ENCODE results near the gene MARCHF9. TPM values are rescaled to one million over a fixed set of nuclear protein-coding genes. Genes with fewer than 3 reads are reported as not detected.

The MARCHF9 gene
- total RNA-seq, 1 experiment from 2014 or later: 21.8 TPM

DNA sequence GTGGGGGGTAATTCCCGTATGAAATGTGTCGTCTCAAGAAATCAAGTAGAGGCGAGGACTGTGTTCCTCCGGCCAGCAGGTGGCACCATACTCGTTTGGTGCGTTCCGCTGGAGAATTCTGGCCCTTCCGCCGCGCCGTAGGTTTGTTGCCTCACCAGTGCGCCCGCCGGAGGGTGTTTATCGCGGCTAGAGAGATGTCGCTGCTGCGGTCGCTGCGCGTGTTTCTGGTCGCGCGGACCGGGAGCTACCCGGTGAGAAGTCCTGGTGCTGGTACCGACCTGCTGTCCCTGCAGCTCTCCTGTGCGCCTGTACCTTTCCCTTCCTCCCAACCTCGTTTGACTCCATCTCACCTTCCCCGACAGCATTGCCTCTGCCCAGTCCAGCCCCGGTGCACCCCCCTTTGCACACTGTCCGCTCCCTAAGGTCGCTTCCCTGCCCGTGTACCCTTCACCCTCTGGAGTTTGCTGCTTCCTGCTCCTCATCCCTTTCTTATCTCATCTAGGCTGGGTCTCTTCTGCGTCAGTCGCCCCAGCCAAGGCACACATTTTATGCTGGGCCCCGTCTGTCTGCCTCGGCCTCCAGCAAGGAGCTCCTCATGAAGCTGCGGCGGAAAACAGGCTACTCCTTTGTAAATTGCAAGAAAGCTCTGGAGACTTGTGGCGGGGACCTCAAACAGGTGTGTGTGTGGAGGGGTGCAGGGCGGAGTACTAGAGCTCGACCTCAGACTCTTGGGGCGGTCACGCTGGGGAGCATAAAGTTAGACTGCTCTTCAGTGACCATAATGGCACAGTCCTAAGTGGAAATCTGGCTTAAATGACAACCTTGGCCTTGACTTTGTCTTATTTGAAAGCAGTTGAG is 27.9 kb downstream of the MARCHF9 start, which contains the start of gene TSFM:
Gene TSFM, plus strand, starts transcription at position 180 of the 858 bp plus-strand sequence. Its CDS starts 15 bp downstream, at position 195.
- Histone ChIP-seq H3K27me3 (ENCODE audit: insufficient read depth, low read length) (no peaks in the 10 kb centered on the region), H2AFZ (ENCODE audit: low read depth, low read length, poor library complexity, severe bottlenecking) (no peak within 1 kb of the TSS), H3K4me3 (replicated peaks in 1 of 2; ENCODE audit: low read depth in 1 of 2, low read length in 2 of 2) (peak within 1 kb of the TSS; percentile 98 to 100), H3K9me3 (ENCODE audit: control insufficient read depth in 1 of 2, insufficient read depth in 1 of 2, low read depth in 1 of 2, low read length in 2 of 2) (no peaks in the 10 kb centered on the region), H3K36me3 (ENCODE audit: control insufficient read depth in 1 of 2, insufficient read depth in 2 of 2, low read length in 2 of 2) (peaks cover 17 to 25% of the 10 kb centered on the region in 2 experiments; a peak in 3 of 4 replicates), H3K79me2 (ENCODE audit: insufficient read depth, low read length) (peaks cover 47% of the 10 kb centered on the region), H3K9me2 (ENCODE audit: insufficient read depth) (no peaks in the 10 kb centered on the region), H4K20me1 (ENCODE audit: insufficient read depth) (no peaks in the 10 kb centered on the region), H3K27ac (ENCODE audit: low read depth, low read length) (peak within 1 kb of the TSS; percentile 53), H3K9ac (ENCODE audit: low read length) (peak within 1 kb of the TSS; percentile 91), H3K4me1 (ENCODE audit: control insufficient read depth in 1 of 2, insufficient read depth in 2 of 2, low read length in 2 of 2) (peaks cover 6 to 10% of the 10 kb centered on the region in 2 experiments), H3K4me2 (ENCODE audit: low read length) (peak within 1 kb of the TSS; percentile 74)
- peak; percentile 89 for DNase-seq (ENCODE audit: low read depth, low spot score)
- ChIA-PET RAD21 (ENCODE audit: low non-redundant PET in 1 of 2, low total read pairs in 2 of 2, uncharacterized antibody in 2 of 2, unreplicated experiment in 2 of 2) (interaction anchor here in 1 of 2 experiments (0.7 kb wide), 1 partner anchor 11 kb away, joined by 3 read pairs; the partner anchor contains the start of genes EEF1AKMT3 and METTL1), POLR2A (interaction anchor here (0.7 to 1.2 kb wide), 3 partner anchors 11 to 30 kb away, joined by 3 to 6 read pairs (median 3); partner anchors contain the start of genes EEF1AKMT3 and METTL1), CTCF (interaction anchor here (0.9 to 1.1 kb wide), 4 partner anchors 10 to 23 kb away, joined by 3 to 5 read pairs (median 4); partner anchors contain the start of genes EEF1AKMT3 and METTL1)
- intact Hi-C loops (cut with micrococcal nuclease): loop anchor here (1.0 kb wide), 1 partner anchor 11 kb away; the partner anchor contains the start of genes EEF1AKMT3 and METTL1
- no TSS peak for BruUV-seq (replicated peaks)
- ATAC-seq: peak; percentile 89
- TF ChIP-seq SIN3A (IDR thresholded peaks at IDR 0.05; ENCODE audit: low read depth) (peak; percentile 95), ZNF274 (IDR thresholded peaks at IDR 0.05; ENCODE audit: low read depth, low read length) (no peak), EZH2 (IDR thresholded peaks at IDR 0.05) (no peak), TCF7L2 (IDR thresholded peaks at IDR 0.05; ENCODE audit: borderline replicate concordance, extremely low read depth, insufficient read depth, insufficient read length) (peak; percentile 51), JUND (IDR thresholded peaks at IDR 0.05) (no peak; the same call in 1 of the 2 replicates), ELF1 (IDR thresholded peaks at IDR 0.05; ENCODE audit: borderline replicate concordance, low read depth) (no peak; the same call in 1 of the 2 replicates), ZFX (IDR thresholded peaks at IDR 0.05) (peak; percentile 59; the same call in 1 of the 2 replicates), YY1 (IDR thresholded peaks at IDR 0.05; ENCODE audit: extremely low read depth, insufficient replicate concordance, low read depth, low read length) (peak; percentile 73), EGR1 (IDR thresholded peaks at IDR 0.05; ENCODE audit: low read depth) (no peak), EZH2phosphoT487 (IDR thresholded peaks at IDR 0.05; ENCODE audit: borderline replicate concordance) (no peak), CBX3 (IDR thresholded peaks at IDR 0.05; ENCODE audit: low read depth) (peak; percentile 94)
- TF ChIP-seq, protein P1, sequence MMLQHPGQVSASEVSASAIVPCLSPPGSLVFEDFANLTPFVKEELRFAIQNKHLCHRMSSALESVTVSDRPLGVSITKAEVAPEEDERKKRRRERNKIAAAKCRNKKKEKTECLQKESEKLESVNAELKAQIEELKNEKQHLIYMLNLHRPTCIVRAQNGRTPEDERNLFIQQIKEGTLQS (IDR thresholded peaks at IDR 0.05): no peak; the same call in 1 of the 2 replicates
- TF ChIP-seq, protein P2, sequence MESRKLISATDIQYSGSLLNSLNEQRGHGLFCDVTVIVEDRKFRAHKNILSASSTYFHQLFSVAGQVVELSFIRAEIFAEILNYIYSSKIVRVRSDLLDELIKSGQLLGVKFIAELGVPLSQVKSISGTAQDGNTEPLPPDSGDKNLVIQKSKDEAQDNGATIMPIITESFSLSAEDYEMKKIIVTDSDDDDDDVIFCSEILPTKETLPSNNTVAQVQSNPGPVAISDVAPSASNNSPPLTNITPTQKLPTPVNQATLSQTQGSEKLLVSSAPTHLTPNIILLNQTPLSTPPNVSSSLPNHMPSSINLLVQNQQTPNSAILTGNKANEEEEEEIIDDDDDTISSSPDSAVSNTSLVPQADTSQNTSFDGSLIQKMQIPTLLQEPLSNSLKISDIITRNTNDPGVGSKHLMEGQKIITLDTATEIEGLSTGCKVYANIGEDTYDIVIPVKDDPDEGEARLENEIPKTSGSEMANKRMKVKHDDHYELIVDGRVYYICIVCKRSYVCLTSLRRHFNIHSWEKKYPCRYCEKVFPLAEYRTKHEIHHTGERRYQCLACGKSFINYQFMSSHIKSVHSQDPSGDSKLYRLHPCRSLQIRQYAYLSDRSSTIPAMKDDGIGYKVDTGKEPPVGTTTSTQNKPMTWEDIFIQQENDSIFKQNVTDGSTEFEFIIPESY (IDR thresholded peaks at IDR 0.05; ENCODE audit: extremely low read depth, insufficient replicate concordance, low read length): peak; percentile 89
- TF ChIP-seq, protein P3, sequence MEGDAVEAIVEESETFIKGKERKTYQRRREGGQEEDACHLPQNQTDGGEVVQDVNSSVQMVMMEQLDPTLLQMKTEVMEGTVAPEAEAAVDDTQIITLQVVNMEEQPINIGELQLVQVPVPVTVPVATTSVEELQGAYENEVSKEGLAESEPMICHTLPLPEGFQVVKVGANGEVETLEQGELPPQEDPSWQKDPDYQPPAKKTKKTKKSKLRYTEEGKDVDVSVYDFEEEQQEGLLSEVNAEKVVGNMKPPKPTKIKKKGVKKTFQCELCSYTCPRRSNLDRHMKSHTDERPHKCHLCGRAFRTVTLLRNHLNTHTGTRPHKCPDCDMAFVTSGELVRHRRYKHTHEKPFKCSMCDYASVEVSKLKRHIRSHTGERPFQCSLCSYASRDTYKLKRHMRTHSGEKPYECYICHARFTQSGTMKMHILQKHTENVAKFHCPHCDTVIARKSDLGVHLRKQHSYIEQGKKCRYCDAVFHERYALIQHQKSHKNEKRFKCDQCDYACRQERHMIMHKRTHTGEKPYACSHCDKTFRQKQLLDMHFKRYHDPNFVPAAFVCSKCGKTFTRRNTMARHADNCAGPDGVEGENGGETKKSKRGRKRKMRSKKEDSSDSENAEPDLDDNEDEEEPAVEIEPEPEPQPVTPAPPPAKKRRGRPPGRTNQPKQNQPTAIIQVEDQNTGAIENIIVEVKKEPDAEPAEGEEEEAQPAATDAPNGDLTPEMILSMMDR (IDR thresholded peaks at IDR 0.05 in 2 of 3, conservative IDR thresholded peaks at IDR 0.05 in 1 of 3; ENCODE audit: borderline replicate concordance in 1 of 3, insufficient read depth in 1 of 3, low read depth in 2 of 3, low read length in 2 of 3): peak; percentile 76 to 93 (median 85)
- TF ChIP-seq, protein P4, sequence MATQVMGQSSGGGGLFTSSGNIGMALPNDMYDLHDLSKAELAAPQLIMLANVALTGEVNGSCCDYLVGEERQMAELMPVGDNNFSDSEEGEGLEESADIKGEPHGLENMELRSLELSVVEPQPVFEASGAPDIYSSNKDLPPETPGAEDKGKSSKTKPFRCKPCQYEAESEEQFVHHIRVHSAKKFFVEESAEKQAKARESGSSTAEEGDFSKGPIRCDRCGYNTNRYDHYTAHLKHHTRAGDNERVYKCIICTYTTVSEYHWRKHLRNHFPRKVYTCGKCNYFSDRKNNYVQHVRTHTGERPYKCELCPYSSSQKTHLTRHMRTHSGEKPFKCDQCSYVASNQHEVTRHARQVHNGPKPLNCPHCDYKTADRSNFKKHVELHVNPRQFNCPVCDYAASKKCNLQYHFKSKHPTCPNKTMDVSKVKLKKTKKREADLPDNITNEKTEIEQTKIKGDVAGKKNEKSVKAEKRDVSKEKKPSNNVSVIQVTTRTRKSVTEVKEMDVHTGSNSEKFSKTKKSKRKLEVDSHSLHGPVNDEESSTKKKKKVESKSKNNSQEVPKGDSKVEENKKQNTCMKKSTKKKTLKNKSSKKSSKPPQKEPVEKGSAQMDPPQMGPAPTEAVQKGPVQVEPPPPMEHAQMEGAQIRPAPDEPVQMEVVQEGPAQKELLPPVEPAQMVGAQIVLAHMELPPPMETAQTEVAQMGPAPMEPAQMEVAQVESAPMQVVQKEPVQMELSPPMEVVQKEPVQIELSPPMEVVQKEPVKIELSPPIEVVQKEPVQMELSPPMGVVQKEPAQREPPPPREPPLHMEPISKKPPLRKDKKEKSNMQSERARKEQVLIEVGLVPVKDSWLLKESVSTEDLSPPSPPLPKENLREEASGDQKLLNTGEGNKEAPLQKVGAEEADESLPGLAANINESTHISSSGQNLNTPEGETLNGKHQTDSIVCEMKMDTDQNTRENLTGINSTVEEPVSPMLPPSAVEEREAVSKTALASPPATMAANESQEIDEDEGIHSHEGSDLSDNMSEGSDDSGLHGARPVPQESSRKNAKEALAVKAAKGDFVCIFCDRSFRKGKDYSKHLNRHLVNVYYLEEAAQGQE (IDR thresholded peaks at IDR 0.05; ENCODE audit: low read depth): no peak
- TF ChIP-seq, protein P5, sequence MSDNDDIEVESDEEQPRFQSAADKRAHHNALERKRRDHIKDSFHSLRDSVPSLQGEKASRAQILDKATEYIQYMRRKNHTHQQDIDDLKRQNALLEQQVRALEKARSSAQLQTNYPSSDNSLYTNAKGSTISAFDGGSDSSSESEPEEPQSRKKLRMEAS (IDR thresholded peaks at IDR 0.05): peak; percentile 94

Data from HCT116 (cell line).